Right cardiac atrium (tissue), 5 donors: ENCODE results near the gene PTGER4. TPM values are rescaled to one million over a fixed set of nuclear protein-coding genes. Genes with fewer than 3 reads are reported as not detected.
"Not testable (repeated sequence)": the region's sequence is repeated elsewhere in the genome, so short reads cannot be mapped to it uniquely, and the experiment has no call there.

ENCODE experiments used
- ATAC-seq, 2 donors: fragments of 200-7000 bp; cut with Tn5 transposase; one replicate each; pipeline versions ENCODE4 v1.8.0 to v1.9.1; 2020; ENCODE audit warnings: moderate library complexity in 2 of 2, mild to moderate bottlenecking in 1 of 2
- DNase-seq, 3 donors: peaks; one replicate each; pipeline ENCODE4 v3.0.0-alpha.2; 2020
- H3K27ac ChIP-seq: one replicate; pipeline ENCODE4 v1.5.1; 2013; ENCODE audit warnings: mild to moderate bottlenecking, low read length, control low read depth, moderate library complexity
- H3K27me3 ChIP-seq: one replicate; pipeline ENCODE4 v1.6.1; 2013; ENCODE audit not compliant: control insufficient read depth, insufficient read depth
- H3K4me1 ChIP-seq: one replicate; pipeline ENCODE4 v1.6.1; 2013; ENCODE audit warnings: low read length; ENCODE audit not compliant: control insufficient read depth, insufficient read depth
- H3K4me3 ChIP-seq: one replicate; pipeline ENCODE4 v1.5.1; 2013; ENCODE audit warnings: low read length, control low read depth
- H3K9me3 ChIP-seq: one replicate; pipeline ENCODE4 v1.6.1; 2013; ENCODE audit warnings: low read length; ENCODE audit not compliant: control insufficient read depth
- WGBS: extraction: QIAGEN DNeasy Blood & Tissue Kit; methylation state at CpG from one replicate; pipeline ENCODE4 v1.1.7; 2013; 5-methylcytosine and 5-hydroxymethylcytosine counted together
- intact Hi-C, 4 donors: fragments of 100-400 bp; cut with DNase I; formaldehyde crosslinking; loops; one replicate each; pipeline versions ENCODE4 v1.11.0 to v1.14.0; 2022 to 2023
- polyA plus RNA-seq: library from polyadenylated mRNA; stranded (reverse); fragments of 200-250 nt; gene quantifications from one replicate; pipeline ENCODE4 v1.2.3, GENCODE V29; 2013
- total RNA-seq, 4 donors: library from RNA; stranded (reverse); fragmentation: NEBNext Ultra II Directional; extraction: Animal tissue kit (Norgen Biotek cat#: 25700); gene quantifications; one replicate each; pipeline ENCODE4 v1.2.1, GENCODE V29; 2021
- donor health status: healthy with polysubstance abuse.
- donor health status: DM: no; HTN: yes; CAD: no.
- donor health status: DM: no; HTN: no; CAD: no.
- donor health status: DM: no; HTN: yes; CAD: no; lungs with severe emphysema.
- donor health status: DM: yes; HTN: yes; CAD: no.

The PTGER4 gene
- total and polyA plus RNA-seq, 5 donors = 1.9 to 4.8 (median 3.5) TPM

DNA sequence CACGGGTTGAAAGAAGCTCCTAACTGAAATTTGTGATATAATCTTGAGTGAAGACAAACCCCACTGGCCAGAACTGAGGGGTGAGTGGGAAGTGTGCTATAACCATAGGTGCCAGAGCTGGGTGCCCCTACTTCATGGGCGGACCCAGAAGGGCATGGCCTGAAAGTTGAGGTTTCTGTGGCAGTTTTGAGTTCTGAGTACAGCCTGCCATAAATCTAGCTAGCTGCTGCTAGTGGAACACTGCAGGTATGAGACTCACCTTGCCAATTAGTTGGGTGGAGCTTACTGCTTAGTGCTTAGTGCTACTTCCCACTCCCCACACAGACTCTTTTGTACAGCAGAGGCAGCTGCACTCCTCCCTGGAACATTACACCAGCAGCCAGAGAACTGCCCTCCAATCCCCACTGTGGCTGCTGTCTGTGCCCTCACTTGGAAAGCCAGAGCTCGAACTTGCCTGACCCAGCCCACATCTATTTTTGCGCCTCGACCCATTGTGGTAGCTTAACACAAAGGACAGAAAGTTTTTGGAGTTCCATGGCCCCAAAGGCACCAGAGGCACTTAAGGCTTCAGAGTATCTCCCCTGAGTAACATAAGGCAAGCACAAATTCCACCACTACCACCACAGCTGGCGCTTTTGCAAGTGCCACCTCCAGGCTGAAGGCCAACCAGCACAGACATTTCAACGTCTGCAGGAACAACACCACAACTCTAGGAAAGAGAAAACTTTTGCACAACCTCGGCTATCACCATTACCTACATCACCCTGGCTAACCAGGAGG is 27.1 kb upstream of the PTGER4 start:
- intact Hi-C loops = no loop called here
- Histone ChIP-seq H3K4me1 (no peaks in the 10 kb centered on the region), H3K9me3 (no peaks in the 10 kb centered on the region), H3K27ac (no peak overlapping the region), H3K27me3 (no peaks in the 10 kb centered on the region), H3K4me3 (no peak overlapping the region)
- ATAC-seq (no peak), DNase-seq (no peak)
- WGBS = 77% methylated on average over 8 of the region's 8 CpGs

DNA sequence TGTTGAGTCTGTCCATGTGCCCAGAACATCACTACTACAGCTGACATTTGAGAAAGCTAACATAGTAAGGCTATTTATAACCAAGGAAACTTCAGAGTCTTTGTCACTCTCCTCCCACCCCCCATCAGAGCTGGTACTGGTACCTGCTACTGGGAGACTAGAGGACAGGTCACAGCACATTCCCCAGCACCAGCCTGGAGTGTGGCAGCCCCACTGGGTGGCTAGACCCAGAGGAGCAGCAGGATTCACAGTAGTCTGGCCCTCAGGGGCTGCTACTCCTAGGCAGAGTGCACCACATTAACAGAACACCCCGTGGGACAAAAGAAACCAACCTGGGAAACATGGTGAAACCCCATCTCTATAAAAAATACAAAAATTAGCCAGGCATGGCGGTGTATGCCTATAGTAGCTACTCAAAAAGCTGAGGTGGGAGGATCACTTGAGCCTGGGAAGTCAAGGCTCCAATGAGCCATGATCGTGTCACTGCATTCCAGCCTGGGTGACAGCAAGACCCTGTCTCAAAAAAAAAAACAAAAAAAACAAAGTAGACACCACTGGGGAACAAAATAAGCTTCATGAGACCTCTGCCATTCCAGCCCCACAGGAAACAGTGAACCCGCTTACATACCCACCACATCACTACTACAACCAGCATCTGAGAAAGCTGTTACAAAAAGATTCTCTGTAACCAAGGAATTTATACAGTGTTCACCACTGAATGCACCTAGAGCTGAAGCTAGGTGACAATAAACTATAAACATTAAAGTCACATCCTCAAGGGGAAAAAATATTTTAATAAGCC is 26.3 kb upstream of the PTGER4 start:
- Histone ChIP-seq H3K4me1 (no peaks in the 10 kb centered on the region), H3K4me3 (no peak overlapping the region), H3K27ac (no peak overlapping the region), H3K9me3 (no peaks in the 10 kb centered on the region), H3K27me3 (no peaks in the 10 kb centered on the region)
- ATAC-seq (no peak), DNase-seq (no peak)
- WGBS = 87% methylated on average over 4 of the region's 4 CpGs
- intact Hi-C loops = no loop called here

DNA sequence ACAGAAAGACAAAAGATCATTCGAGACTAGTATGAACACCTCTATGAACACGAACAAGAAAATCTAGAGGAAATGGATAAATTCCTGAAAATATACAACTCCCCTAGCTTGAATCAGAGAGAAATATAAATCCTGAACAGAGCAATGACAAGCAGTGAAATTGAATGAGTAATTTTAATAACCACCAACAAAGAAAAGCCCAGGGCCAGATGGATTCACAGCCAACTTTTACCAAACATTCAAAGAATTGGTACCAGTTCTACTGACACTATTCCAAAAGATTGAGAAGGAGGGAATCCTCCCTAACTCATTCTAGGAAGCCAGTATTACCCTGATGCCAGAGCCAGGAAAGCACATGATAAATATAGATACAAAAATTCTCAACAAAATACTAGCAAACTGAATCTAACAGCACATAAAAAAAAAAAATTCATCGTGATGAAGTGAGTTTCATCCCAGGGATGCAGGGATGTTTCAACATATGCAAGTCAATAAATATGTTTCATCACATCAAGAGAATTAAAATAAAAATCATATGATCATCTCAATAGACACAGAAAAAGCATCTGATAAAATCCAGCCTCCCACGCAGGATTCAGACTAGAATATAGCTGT is 25.2 kb upstream of the PTGER4 start:
- H3K9me3 ChIP-seq = no peaks in the 10 kb centered on the region
- ATAC-seq (no peak), DNase-seq (no peak)
- H3K27me3 ChIP-seq = no peaks in the 10 kb centered on the region
- no peaks in the 10 kb centered on the region for H3K4me1 ChIP-seq
- intact Hi-C loops = no loop called here
- no peak overlapping the region for H3K4me3 ChIP-seq
- no peak overlapping the region for H3K27ac ChIP-seq
- 72% methylated on average over 4 of the region's 4 CpGs for WGBS

DNA sequence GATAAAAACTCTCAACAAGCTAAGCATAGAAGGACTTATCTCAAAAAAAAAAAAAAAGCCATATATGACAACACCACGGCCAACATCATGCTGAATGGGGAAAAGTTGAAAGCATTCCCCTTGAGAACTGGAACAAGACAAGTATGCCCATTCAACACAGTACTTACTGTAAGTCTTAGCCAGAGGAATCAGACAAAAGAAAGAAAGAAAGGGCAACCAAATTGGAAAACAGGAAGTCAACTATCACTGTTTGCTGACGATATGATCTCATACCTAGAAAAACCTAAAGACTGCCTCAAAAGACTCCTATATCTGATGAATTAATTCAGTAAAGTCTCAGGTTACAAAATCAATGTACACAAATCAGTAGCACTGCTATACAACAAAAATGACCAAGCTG is 24.6 kb upstream of the PTGER4 start:
- Histone ChIP-seq H3K4me1 (no peaks in the 10 kb centered on the region), H3K4me3 (no peak overlapping the region), H3K9me3 (no peaks in the 10 kb centered on the region), H3K27ac (no peak overlapping the region), H3K27me3 (no peaks in the 10 kb centered on the region)
- no peak for ATAC-seq
- intact Hi-C loops = no loop called here
- WGBS = 26% methylated on average over 2 of the region's 2 CpGs
- no peak for DNase-seq

DNA sequence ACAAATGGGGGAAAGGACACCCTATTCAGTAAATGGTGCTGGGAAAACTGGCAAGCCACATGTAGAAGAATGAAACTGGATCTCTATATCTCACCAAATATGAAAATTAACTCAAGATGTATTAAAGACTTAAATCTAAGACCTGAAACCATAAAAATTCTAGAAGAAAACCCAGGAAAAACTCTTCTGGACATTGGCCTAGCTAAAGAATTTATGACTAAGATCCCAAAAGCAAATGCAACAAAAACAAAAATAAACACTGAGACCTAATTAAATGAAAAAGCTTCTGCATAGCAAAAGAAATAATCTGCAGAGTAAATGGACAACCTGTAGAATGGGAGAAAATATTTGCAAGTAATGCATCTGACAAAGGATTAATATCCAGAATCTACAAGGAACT is 23.6 kb upstream of the PTGER4 start:
- H3K4me1 ChIP-seq, H3K9me3 ChIP-seq, ATAC-seq, DNase-seq, H3K27me3 ChIP-seq, intact Hi-C loops, H3K4me3 ChIP-seq, H3K27ac ChIP-seq: not testable (repeated sequence)

DNA sequence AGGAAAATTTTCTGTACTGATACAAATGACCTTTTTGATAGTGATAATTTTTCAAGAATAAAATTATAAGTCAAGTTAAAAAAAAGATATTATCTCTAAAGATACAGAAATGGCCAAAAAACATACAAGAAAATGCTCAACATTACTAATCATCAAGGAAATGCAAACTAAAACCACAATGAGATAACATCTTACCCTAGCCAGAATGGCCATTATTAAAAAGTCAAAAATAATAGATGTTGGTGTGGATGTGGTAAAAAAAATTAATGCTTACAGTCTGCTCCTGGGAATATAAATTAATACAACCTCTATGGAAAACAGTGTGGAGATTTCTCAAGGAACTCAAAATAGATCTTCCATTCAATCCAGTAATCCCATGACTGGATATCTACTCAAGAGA is 22.9 kb upstream of the PTGER4 start:
- no peak overlapping the region for H3K27ac ChIP-seq
- H3K4me3 ChIP-seq = no peak overlapping the region
- intact Hi-C loops = no loop called here
- no peak for ATAC-seq
- H3K27me3 ChIP-seq = no peaks in the 10 kb centered on the region
- H3K4me1 ChIP-seq = no peaks in the 10 kb centered on the region
- H3K9me3 ChIP-seq = no peaks in the 10 kb centered on the region
- DNase-seq = no peak

DNA sequence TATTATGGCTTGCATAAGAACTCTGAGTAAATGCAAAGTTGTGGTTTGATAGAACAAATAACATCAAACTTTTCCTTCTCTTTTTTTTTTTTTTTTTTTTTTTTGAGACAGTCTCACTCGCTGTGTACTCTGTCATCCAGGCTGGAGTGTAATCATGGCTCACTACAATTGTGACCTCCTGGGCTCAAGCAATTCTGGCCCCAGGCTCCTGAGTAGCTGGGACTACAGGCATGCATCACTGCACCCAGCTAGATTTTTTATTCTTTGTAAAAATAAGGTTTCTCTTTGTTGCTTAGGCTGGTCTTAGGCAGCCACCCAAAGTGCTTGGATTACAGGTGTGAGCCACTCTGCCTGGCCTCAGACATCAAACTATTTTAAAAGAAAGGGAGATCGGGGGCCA is 19.0 kb upstream of the PTGER4 start:
- no peak for ATAC-seq
- no peaks in the 10 kb centered on the region for H3K27me3 ChIP-seq
- no peaks in the 10 kb centered on the region for H3K9me3 ChIP-seq
- 79% methylated on average over 2 of the region's 2 CpGs for WGBS
- no peak overlapping the region for H3K4me3 ChIP-seq
- H3K4me1 ChIP-seq = no peaks in the 10 kb centered on the region
- intact Hi-C loops = no loop called here
- no peak overlapping the region for H3K27ac ChIP-seq
- no peak for DNase-seq

DNA sequence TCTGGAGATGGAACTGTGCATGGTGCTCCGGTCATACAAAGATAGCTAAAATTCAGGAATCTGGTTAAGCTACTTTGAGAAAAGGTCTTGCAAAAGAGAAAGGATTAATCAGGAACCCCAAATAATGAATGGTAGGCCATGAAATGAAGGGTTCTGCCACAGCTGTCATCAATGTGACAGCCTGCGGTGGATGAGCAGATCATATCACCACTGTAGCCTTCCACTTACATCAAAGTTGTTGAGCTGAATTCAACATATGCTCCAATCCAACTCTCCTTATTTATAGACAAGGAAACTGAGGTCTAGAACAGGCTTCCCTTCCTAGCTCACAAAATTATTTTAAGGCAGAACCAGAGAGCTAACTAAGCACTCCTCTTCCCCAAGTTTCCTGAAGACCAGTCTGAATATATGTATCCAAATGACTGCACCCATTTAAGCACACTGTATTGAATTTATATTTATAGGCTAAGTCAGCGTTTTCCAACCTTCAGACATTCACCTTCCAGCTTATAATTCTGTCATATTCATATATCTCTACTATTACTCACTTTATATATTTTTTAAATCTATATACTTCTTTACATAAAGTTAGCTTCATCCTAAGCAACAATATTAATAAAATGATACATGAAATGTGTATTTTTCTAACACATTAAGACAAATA is 13.9 kb upstream of the PTGER4 start:
- Histone ChIP-seq H3K4me3 (no peak overlapping the region), H3K9me3 (no peaks in the 10 kb centered on the region), H3K27me3 (no peaks in the 10 kb centered on the region), H3K27ac (no peak overlapping the region), H3K4me1 (no peaks in the 10 kb centered on the region)
- ATAC-seq (no peak), DNase-seq (no peak)
- WGBS = 64% methylated on average over 3 of the region's 3 CpGs
- intact Hi-C loops = no loop called here

DNA sequence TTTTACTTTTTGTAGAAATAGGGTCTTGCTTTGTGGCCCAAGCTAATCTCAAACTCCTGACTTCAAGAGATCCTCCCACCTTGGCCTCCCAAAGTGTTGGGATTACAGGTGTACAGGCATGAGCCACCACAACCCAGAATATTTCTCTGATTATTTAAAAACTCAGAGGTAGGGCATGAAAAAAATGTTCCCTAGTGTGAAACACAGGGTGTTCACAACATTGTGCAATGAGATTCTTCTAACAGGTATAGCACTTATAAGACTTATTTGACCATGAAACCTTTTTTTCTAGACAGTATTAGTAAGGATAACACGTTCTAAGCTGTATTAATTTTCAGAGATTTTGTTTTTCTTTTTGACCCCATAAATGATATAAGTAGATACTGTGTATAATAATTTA is 13.1 kb upstream of the PTGER4 start:
- ATAC-seq (no peak), DNase-seq (no peak)
- H3K27me3 ChIP-seq = no peaks in the 10 kb centered on the region
- intact Hi-C loops = no loop called here
- no peaks in the 10 kb centered on the region for H3K4me1 ChIP-seq
- no peak overlapping the region for H3K27ac ChIP-seq
- no peak overlapping the region for H3K4me3 ChIP-seq
- H3K9me3 ChIP-seq = no peaks in the 10 kb centered on the region
- 77% methylated on average over 1 of the region's 1 CpG for WGBS

DNA sequence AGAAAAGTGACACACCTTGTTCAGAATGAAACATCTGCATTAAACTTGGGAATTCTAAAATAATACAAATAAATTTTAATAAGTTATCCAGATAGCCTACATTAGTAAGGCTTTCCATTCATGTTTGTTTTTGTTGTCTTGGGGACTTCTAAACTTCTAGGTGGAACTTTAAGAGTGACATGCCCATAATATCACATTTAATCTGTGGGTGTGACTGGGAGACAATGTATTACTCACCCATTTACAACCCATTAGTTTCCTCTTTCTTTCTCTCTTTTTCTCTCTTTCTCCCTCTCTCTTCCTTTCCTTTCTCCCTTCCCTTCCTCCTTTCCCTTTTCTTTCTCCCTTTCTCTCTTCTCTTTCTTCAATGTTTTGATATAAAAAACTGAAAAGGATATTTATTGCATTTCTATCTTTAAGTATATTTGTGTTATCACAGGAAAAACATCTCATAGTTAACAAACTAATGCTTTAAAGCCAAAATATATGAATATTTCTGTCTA is 12.5 kb upstream of the PTGER4 start:
- no peaks in the 10 kb centered on the region for H3K9me3 ChIP-seq
- H3K4me1 ChIP-seq = no peaks in the 10 kb centered on the region
- H3K4me3 ChIP-seq = no peak overlapping the region
- ATAC-seq (no peak), DNase-seq (no peak)
- no peak overlapping the region for H3K27ac ChIP-seq
- intact Hi-C loops = no loop called here
- H3K27me3 ChIP-seq = no peaks in the 10 kb centered on the region
